Purkinje cell (primary cell): Measurements from ENCODE around the gene RNF39. TPM values are rescaled to one million over a fixed set of nuclear protein-coding genes. Genes with fewer than 3 reads are reported as not detected.

ENCODE experiments used
- polyA plus RNA-seq: library from polyadenylated mRNA; unstranded; fragments of >200 nt; fragmentation: Nextera tagmentation; gene quantifications from 2 replicates; pipeline ENCODE4 v1.2.1, GENCODE V29; 2014

Gene RNF39
- polyA plus RNA-seq, result 1.2 TPM in 1 of 2 replicates, not detected in the other

GRCh38 chr6:30075094-30075789, at the start of gene RNF39:
TSS of gene RNF39 (minus strand) at chr6:30075769. CDS start at chr6:30075585, 184 bp downstream.

DNA sequence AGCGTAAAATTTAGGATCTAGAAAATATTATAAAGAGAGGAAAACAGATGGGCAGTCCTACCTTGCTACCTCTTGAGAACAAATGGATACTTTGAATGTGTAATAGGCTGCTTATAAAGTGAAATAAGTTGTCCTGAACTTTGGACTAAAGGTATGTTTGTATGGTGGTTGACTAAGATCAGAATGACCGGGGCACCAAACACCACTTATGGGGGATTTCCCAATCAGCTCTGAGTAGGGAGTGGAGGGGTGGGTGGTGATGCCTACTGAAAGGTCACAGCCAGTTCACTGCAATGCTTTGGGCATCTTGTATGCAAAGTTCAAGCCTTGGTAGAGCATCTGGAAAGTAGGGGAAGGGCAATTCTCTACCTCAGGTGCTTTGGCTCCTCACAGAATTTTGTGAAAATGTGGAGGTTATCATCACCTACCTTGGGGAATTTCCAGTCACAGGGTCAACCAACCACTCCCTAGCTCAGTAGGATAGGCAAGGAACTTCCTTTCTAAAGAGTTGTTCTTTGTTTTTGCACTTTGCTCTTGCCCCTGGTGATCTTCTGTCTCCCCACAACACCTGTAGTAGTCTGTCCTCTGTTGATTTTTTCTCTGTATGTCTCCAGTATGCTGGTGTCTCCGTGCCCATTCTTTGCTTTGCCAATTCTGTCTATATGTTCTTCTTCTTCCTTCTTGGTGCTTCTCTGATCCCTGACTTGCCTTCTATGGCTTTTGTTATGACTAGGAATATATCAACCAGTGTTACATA, 37.6 kb upstream of the RNF39 start, which contains the start of gene TRIM31:
Gene TRIM31, minus strand, starts transcription at position 88 of the 757 bp plus-strand sequence. CDS start 285 bp downstream, outside the sequence.

GRCh38 chr6:30066577-30067459, 8.8 kb downstream of the RNF39 start, which contains the start of gene PPP1R11:
TSS of gene PPP1R11 (plus strand) at chr6:30067198. CDS start at chr6:30067411, 213 bp downstream.

GRCh38 chr6:30061092-30061857, 14.3 kb downstream of the RNF39 start, which contains the start of gene POLR1H:
TSS of gene POLR1H (plus strand) at chr6:30061265. CDS start at chr6:30061525, 260 bp downstream.

Other genes starting within 250 kb of the RNF39 start
- not detected in 2 replicates for gene HLA-G, start 247.9 kb downstream of the RNF39 start, polyA plus RNA-seq
- 9.9 and 13.0 TPM in 2 replicates for gene HLA-A, start 133.2 kb downstream of the RNF39 start, polyA plus RNA-seq
- 33.7 and 36.2 TPM in 2 replicates for gene POLR1H, start 14.5 kb downstream of the RNF39 start, polyA plus RNA-seq
- 32.6 and 42.3 TPM in 2 replicates for gene PPP1R11, start 8.6 kb downstream of the RNF39 start, polyA plus RNA-seq
- gene TRIM31, start 37.3 kb upstream of the RNF39 start, polyA plus RNA-seq, result not detected in 2 replicates
- not detected in 2 replicates for gene TRIM40, start 60.4 kb upstream of the RNF39 start, polyA plus RNA-seq
- not detected in 2 replicates for gene TRIM10, start 85.4 kb upstream of the RNF39 start, polyA plus RNA-seq
- not detected in 2 replicates for gene TRIM15, start 87.8 kb upstream of the RNF39 start, polyA plus RNA-seq
- gene TRIM26, start 137.6 kb upstream of the RNF39 start, polyA plus RNA-seq, result 3.3 and 7.5 TPM in 2 replicates